Glomerular endothelial cell (primary cell): ENCODE measurements around the gene DNAJC13. TPM values are rescaled to one million over a fixed set of nuclear protein-coding genes. Genes with fewer than 3 reads are reported as not detected.
"Not testable (repeated sequence)": the region's sequence is repeated elsewhere in the genome, so short reads cannot be mapped to it uniquely, and the experiment has no call there.

Experiments
- DNase-seq: peaks from one replicate; pipeline ENCODE4 v3.0.0-alpha.2; 2011; ENCODE audit warnings: low read depth, low spot score; ENCODE audit errors: extremely low read depth
- total RNA-seq: library from RNA; depleted of rRNA; stranded (reverse); fragments of >200 nt; gene quantifications from 2 replicates; pipeline ENCODE4 v1.2.3, GENCODE V29; 2015

The DNAJC13 gene
- total RNA-seq, 1 donor from 2014 or later: 49.9 TPM

DNA sequence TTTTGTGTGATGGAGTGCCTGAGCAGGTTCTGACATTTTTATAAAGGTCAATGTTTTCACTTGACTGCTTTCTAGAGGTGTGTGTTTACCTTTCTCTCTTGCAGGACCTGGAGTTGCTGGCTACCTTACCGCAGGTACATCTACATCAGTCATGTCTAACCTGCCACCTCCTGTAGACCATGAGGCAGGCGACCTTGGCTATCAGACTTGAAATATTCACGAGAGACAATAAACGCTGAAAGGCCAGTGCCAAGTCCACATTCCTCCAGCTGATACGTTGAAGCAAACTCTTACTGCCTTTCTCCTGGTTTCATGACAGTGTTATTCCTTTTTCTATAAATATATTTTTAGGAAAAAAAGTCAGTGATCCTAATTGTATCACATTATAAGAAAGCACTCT lies 120.8 kb downstream of the DNAJC13 start:
- DNase-seq: no peak

DNA sequence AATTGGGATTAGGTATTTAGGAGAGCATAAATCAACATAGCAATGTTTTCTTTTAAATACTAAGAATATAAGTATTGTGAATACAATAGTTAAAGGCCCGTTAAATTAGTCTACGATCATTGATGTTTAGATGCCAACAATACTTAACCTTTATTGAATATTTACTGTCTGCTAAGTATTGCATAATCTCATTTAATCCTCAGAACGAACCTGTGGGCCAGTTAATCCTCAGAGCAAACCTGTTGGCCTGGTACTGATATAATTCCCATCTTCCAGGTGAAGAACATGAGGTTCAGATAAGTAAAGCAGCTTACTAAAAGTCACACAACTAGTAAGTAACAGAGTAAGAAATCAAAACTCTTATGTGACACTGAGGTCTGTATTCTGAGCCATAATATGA lies 122.4 kb downstream of the DNAJC13 start:
- no peak for DNase-seq

GRCh38 chr3:132542577-132542976 lies 125.3 kb downstream of the DNAJC13 start:
- DNase-seq: no peak

DNA sequence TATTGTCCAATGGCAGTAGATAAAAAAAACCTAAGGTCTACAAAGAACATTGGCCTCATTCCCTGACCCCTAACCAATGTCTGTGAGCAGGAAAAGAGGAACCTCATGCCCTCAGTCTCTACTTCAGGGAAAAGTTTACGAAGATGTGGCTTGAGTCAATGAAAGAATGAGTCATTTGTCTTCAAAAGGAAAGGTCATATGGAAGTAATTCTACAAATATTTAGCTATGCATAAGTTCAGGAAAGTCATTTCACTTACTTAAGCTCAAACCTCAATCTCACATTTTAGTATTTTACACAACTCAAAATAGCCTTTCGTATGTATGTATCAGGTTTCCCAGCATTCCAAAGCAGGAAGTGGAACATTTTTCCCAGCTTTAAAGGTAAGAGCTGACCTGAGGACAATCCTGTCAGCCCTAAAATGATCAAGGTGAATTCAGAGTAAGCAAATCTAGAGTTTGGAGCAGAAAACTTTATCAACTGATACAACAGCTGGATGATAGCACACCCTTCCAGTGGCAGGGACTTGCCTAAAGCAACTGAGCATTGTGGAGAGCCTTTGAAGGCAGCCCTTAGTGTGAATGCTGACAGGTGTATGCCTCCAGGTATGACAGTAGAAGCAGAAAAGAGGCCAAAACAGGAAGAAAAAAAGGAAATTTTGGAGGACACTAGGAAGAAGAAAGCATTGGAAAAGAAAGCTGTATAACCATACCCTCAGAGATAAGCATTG lies 125.9 kb downstream of the DNAJC13 start:
- no peak for DNase-seq

- no peak for DNase-seq
Measured at GRCh38 chr3:132544130-132544529, 126.8 kb downstream of the DNAJC13 start.

DNA sequence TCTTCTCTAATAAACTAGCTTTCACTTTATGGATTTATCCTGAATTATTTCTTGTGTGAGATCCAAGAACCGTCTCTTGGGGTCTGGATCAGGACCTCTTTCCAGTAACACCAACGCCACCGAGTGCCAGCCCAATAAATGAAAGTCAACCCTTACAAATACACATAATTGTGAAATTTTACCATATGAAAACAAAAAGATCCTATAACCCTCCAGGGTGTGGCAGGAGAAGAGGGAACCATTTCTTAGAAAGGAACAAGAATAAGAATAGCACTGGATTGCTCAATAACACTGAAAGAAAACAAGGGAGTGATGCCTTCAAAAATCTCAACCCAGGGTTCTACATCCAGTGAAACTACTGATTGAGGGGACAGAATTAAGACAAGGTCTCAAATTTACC lies 128.2 kb downstream of the DNAJC13 start:
- DNase-seq: no peak

- DNase-seq: no peak
Measured at GRCh38 chr3:132549169-132549568, 131.9 kb downstream of the DNAJC13 start.

- DNase-seq: no peak
Measured at GRCh38 chr3:132549890-132550578, 132.7 kb downstream of the DNAJC13 start.

DNA sequence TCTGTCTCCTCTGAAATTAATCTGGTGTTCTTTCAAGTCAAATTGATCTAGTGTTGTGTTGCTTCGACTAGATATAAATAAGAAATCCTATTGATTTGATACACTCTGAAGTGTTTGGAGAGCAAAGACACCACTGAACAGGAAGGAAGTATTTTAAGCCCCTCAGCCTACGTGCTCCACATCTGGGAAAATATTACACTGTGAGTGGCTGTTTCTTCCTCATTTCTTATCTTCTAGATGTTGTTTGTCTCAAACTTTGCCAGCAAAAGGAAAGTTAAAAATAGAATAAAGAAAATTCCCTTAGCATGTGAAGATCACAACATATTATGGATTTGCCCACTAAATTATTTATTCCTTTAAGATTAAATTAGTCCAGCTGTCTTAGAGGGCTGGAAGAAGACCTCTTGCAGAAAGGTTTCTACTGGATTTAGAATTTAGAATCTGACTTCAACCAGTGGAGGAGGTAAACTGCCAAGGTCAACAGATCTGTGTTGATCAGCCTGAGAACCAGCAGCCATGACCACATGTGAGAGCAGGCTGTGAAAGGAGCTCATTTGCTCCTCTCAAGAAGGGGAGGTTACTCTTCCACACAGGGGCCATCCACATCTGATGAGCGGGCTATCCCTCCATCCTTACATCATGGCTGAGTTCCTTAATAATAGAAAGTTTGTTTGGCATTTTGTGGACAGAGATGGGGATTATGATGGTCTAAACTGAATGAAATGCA lies 133.4 kb downstream of the DNAJC13 start:
- no peak for DNase-seq

GRCh38 chr3:132553826-132554225 lies 136.5 kb downstream of the DNAJC13 start:
- DNase-seq: no peak

- DNase-seq: no peak
Measured at GRCh38 chr3:132554437-132554836, 137.1 kb downstream of the DNAJC13 start.

DNA sequence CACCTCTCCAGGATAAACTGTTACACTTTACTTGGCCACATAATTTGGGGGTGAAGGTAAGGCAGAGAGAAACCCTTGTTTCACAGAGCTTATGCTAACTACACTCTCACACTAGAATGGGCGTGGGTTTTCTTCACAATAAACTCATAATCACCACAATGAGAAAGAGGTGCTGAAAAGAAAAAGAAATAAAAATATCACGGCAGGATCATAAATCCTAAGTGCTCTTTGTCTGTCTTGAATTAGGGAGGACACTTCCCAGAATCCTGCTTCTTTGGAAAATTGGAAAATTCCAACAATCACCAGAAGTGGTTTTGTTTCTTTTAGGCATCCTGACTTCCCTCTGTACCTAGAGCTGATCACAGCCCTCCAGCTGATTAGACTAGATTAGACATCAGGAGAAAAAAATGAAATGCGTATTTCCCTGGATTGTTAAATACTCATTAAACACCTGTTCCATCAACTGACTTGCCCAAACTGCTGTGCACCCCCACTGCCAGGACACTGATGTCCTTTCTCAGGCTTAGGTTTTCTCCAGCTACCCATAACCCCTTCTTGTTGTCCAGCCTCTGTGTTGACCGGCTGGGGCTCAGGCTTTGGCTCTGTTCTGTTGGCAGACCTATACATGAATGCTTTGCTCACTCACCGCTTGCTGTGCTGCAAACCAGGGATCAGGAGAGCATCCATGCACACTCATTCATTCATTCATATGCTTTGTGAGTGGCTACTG lies 138.2 kb downstream of the DNAJC13 start:
- no peak for DNase-seq

DNA sequence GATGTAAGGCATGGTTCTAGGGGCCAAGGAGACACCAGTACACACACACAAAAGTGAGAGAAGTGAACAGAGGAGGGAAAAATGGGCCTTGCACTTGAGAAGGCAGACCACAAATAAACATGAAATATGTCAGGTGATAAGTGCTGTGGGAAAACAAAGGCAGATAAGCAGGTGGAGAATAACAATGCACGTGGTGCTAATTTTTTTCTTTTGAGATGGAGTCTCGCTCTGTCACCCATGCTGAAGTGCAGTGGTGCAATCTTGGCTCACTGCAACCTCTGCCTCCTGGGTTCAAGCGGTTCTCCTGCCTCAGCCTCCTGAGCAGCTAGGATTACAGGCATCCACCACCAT lies 138.7 kb downstream of the DNAJC13 start:
- DNase-seq: not testable (repeated sequence)

DNA sequence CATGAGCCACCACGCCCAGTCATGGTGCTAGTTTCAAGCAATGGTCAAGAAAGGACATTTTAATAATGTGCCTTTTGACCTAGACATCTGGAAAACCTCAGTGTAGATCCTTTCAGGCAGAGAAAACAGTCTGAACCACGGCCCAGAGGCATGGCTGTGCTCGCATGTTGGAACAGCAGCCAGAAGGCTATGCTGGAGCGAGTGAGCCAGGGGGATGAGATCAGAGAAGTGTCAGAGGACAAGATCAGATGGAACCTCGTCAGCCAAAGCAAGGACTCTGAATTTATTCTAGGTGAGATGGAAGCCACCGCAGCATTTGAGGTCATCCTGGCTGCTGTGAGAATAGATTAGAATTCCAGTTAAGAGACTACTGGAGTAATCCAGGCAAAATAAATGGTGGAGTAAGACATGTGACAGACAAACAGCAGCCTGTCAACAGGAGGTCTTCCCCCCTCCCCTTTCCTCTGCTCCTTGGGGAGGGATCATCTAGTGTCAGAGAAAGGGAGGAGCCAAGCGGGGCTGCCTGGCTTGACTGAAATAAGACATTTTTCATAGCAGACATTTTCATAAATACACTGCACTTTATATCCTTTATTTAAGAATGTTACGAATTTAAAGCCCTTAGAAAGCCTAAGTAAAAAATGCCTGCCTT lies 139.3 kb downstream of the DNAJC13 start:
- DNase-seq: no peak

- no peak for DNase-seq
Measured at GRCh38 chr3:132561003-132561402, 143.7 kb downstream of the DNAJC13 start.

- DNase-seq: no peak
Measured at GRCh38 chr3:132563420-132564069, 146.2 kb downstream of the DNAJC13 start.

DNA sequence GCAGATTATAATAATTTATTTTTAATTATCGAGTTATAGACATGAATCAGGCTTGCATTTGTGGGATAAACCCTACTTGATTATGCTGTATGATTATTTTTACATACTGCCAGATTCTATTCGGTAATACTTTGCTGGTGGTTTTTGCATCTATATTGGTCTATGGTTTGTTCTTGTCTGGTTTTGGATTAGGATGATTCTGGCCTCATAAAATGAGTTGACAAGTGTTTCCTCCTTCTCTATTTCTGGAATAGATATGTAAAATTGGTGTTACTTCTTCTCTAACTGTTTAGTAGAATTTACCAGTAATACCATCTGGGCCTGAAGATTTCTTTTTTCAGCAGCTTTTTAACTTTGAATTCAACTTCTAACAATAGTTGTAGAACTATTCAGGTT lies 146.8 kb downstream of the DNAJC13 start:
- DNase-seq: no peak

- no peak for DNase-seq
Measured at GRCh38 chr3:132568422-132568821, 151.1 kb downstream of the DNAJC13 start.

DNA sequence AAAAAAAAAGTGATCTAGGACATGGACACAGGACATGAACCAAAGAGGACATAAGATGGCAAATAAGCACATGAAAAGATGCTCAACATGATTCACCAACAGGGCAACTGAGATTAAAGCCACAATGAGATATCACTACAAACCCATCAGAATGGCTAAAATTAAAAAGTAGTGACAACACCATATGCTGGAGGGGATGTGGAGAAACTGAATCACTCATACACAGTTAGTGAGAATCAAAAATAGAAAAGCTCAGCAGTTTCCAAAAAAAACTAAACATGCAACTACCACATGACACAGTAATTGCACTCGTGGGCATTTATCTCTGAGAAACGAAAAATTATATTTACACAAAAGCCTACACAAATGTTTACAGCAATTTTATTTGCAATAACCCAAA lies 151.9 kb downstream of the DNAJC13 start:
- no peak for DNase-seq

- no peak for DNase-seq
Measured at GRCh38 chr3:132569580-132569979, 152.3 kb downstream of the DNAJC13 start.
